HepG2 (cell line): ENCODE data around the gene ADAT3. TPM values are rescaled to one million over a fixed set of nuclear protein-coding genes. Genes with fewer than 3 reads are reported as not detected.

Experiments used
- CBFB ChIP-seq: sonication (generic); formaldehyde crosslinking; IDR thresholded peaks from 2 replicates; pipeline ENCODE4 v1.4.0; 2020; ENCODE audit warnings: missing genetic modification reagents
- FOSL2 ChIP-seq: sonication (generic); formaldehyde crosslinking; IDR thresholded peaks from 2 replicates; pipeline ENCODE4 v1.4.0; 2020; ENCODE audit warnings: missing genetic modification reagents
- ISX ChIP-seq: sonication (generic); formaldehyde crosslinking; conservative IDR thresholded peaks from 2 replicates; pipeline ENCODE4 v1.5.0; 2020; ENCODE audit warnings: missing genetic modification reagents
- KLF16 ChIP-seq, 2 experiments: sonication (generic) in 1 of 2; formaldehyde crosslinking in 1 of 2; IDR thresholded peaks; 2 replicates each; pipeline versions ENCODE4 v1.6.1 to v1.8.0; 2016 to 2023; ENCODE audit warnings: missing genetic modification reagents in 2 of 2, missing compliant biosample characterization in 1 of 2
- MAF1 ChIP-seq: sonication (generic); formaldehyde crosslinking; IDR thresholded peaks from 2 replicates; pipeline ENCODE4 v1.5.0; 2020; ENCODE audit warnings: missing genetic modification reagents, borderline replicate concordance
- MEIS1 ChIP-seq: sonication (generic); formaldehyde crosslinking; IDR thresholded peaks from 2 replicates; pipeline ENCODE4 v1.9.0; 2021; ENCODE audit warnings: mild to moderate bottlenecking, missing genetic modification reagents, moderate library complexity, borderline replicate concordance
- NKX3-1 ChIP-seq: sonication (generic); formaldehyde crosslinking; IDR thresholded peaks from 2 replicates; pipeline ENCODE4 v1.5.0; 2020; ENCODE audit warnings: missing genetic modification reagents
- POLR2AphosphoS5 ChIP-seq: IDR thresholded peaks from 2 replicates; pipeline ENCODE4 v1.6.1; 2012; ENCODE audit warnings: low read depth, low read length
- POLR2G ChIP-seq: fragments of 200-400 bp; formaldehyde crosslinking; IDR thresholded peaks from 2 replicates; pipeline ENCODE4 v1.6.1; 2018; ENCODE audit warnings: mild to moderate bottlenecking, low read depth, low read length, moderate library complexity
- ZBTB10 ChIP-seq: sonication (generic); formaldehyde crosslinking; IDR thresholded peaks from 2 replicates; pipeline ENCODE4 v1.4.0; 2020; ENCODE audit warnings: missing genetic modification reagents, borderline replicate concordance
- ZC3H13 ChIP-seq: sonication (generic); formaldehyde crosslinking; IDR thresholded peaks from 2 replicates; pipeline ENCODE4 v1.8.1; 2023; ENCODE audit warnings: mild to moderate bottlenecking, missing genetic modification reagents, moderate library complexity
- ZFY ChIP-seq: sonication (generic); formaldehyde crosslinking; IDR thresholded peaks from 2 replicates; pipeline ENCODE4 v1.4.0; 2020; ENCODE audit warnings: missing genetic modification reagents
- ZMYM4 ChIP-seq: sonication (generic); formaldehyde crosslinking; IDR thresholded peaks from 2 replicates; pipeline ENCODE4 v1.8.1; 2023; ENCODE audit warnings: mild to moderate bottlenecking, missing genetic modification reagents
- ZNF280B ChIP-seq: sonication (generic); formaldehyde crosslinking; IDR thresholded peaks from 2 replicates; pipeline ENCODE4 v1.5.0; 2020; ENCODE audit warnings: missing genetic modification reagents, mild to moderate bottlenecking, borderline replicate concordance
- ZSCAN20 ChIP-seq: sonication (generic); formaldehyde crosslinking; IDR thresholded peaks from 2 replicates; pipeline ENCODE4 v1.4.0; 2020; ENCODE audit warnings: missing genetic modification reagents, mild to moderate bottlenecking, borderline replicate concordance
- polyA plus RNA-seq, 8 experiments: library from polyadenylated mRNA; depleted of rRNA in 3 of 8; stranded (reverse) in 7 of 8; unstranded in 1 of 8; fragments of >200 nt; fragmentation: Illumina TruSeq in 4 of 8; extraction: Trizol in 4 of 8; gene quantifications; 2 replicates each; pipeline versions ENCODE4 v1.2.1 to v1.2.3, GENCODE V29; 2011 to 2016; ENCODE audit warnings: low read depth in 4 of 8, missing spikeins in 1 of 8, mixed read lengths in 1 of 8; ENCODE audit not compliant: insufficient read depth in 1 of 8
- total RNA-seq, 5 experiments: library from RNA; depleted of rRNA; stranded (reverse); fragments of >200 nt; fragmentation: Illumina TruSeq; extraction: Trizol; gene quantifications; 2 replicates each; pipeline ENCODE4 v1.2.3, GENCODE V29; 2016; ENCODE audit warnings: low read depth in 1 of 5
- TF ChIP-seq, protein P1 (sequence below), 2 experiments: sonication (generic) in 1 of 2; formaldehyde crosslinking in 1 of 2; IDR thresholded peaks; 2 replicates each; pipeline versions ENCODE4 v1.4.0 to v1.6.1; 2018 to 2020; ENCODE audit warnings: missing genetic modification reagents in 2 of 2, borderline replicate concordance in 1 of 2, low read depth in 1 of 2, mild to moderate bottlenecking in 1 of 2, missing biosample characterization in 1 of 2
- TF ChIP-seq, protein P2 (sequence below): sonication (generic); formaldehyde crosslinking; IDR thresholded peaks from 2 replicates; pipeline ENCODE4 v1.5.0; 2020; ENCODE audit warnings: mild to moderate bottlenecking, missing genetic modification reagents
- TF ChIP-seq, protein P3 (sequence below): IDR thresholded peaks from 2 replicates; pipeline ENCODE4 v1.6.1; 2012; ENCODE audit warnings: inconsistent platforms

ADAT3 gene
- total and polyA plus RNA-seq, 2 of the 13 experiments (the other 11 are each of a cell fraction or from before 2014, with no cell fraction given): 0.95 to 3.5 TPM

DNA sequence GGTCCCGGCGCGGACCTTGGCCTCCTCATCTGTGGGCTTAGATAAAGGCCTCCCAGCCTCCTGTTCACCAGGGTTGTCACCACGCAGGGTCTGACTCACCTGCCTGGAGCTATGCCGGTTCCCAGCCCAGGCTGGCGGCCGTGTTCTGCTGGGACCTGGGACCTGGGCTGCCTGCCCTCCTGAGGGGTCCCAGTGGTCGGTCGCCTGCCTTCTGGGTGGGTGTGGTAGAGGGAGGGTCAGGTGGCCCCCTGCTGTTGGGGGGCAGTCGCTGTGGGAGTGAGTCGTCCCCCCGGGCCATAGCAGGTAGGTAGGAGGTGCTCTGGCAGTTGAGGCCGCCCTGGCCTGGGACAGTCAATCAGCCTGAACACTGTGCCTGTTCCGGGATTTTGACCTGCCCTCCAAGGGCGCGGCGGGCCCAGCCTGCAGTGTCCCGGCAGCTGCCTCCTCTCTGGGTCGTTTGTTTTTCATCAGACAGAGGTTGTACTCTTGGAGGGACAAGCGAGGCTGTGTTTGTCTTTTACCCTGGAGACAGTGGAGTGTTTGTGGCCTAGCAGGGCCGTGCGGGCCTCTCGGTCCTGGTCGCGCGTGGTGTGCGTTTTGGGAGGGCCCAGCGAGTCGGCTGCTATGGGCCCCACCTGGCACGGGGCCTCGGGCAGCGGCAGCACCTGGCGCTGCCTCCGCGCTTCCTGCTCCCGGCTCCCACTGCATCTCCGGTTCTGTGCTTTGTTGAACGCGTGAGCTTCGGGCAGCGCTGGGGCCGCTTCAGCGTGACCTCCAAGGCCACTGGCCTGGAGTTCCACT is 2.6 kb downstream of the ADAT3 start (continued):
- TF ChIP-seq, protein P1, sequence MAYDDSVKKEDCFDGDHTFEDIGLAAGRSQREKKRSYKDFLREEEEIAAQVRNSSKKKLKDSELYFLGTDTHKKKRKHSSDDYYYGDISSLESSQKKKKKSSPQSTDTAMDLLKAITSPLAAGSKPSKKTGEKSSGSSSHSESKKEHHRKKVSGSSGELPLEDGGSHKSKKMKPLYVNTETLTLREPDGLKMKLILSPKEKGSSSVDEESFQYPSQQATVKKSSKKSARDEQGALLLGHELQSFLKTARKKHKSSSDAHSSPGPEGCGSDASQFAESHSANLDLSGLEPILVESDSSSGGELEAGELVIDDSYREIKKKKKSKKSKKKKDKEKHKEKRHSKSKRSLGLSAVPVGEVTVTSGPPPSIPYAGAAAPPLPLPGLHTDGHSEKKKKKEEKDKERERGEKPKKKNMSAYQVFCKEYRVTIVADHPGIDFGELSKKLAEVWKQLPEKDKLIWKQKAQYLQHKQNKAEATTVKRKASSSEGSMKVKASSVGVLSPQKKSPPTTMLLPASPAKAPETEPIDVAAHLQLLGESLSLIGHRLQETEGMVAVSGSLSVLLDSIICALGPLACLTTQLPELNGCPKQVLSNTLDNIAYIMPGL (CRISPR knock-in tag; IDR thresholded peaks at IDR 0.05; ENCODE audit: borderline replicate concordance in 1 of 2, low read depth in 1 of 2): peak in 1 of 2 experiments; percentile 63; a peak in 1 of 4 replicates
- TF ChIP-seq ZMYM4 (CRISPR knock-in tag): peak; percentile 50; the same call in 1 of the 2 replicates
- TF ChIP-seq, protein P2, sequence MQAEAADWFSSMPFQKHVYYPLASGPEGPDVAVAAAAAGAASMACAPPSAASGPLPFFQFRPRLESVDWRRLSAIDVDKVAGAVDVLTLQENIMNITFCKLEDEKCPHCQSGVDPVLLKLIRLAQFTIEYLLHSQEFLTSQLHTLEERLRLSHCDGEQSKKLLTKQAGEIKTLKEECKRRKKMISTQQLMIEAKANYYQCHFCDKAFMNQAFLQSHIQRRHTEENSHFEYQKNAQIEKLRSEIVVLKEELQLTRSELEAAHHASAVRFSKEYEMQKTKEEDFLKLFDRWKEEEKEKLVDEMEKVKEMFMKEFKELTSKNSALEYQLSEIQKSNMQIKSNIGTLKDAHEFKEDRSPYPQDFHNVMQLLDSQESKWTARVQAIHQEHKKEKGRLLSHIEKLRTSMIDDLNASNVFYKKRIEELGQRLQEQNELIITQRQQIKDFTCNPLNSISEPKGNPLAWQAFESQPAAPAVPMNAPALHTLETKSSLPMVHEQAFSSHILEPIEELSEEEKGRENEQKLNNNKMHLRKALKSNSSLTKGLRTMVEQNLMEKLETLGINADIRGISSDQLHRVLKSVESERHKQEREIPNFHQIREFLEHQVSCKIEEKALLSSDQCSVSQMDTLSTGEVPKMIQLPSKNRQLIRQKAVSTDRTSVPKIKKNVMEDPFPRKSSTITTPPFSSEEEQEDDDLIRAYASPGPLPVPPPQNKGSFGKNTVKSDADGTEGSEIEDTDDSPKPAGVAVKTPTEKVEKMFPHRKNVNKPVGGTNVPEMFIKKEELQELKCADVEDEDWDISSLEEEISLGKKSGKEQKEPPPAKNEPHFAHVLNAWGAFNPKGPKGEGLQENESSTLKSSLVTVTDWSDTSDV: peak; percentile 73; the same call in 1 of the 2 replicates
- peak; percentile 68; the same call in 1 of the 2 replicates for TF ChIP-seq ZC3H13 (CRISPR knock-in tag)
- no peak for TF ChIP-seq NKX3-1 (CRISPR knock-in tag)
- peak; percentile 50; the same call in 1 of the 2 replicates for TF ChIP-seq ZNF280B
- peak; percentile 26; the same call in 1 of the 2 replicates for TF ChIP-seq POLR2G
- TF ChIP-seq, protein P3, sequence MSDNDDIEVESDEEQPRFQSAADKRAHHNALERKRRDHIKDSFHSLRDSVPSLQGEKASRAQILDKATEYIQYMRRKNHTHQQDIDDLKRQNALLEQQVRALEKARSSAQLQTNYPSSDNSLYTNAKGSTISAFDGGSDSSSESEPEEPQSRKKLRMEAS: 0 out of 2 replicates have a peak, but pooled peaks have one; percentile 21
- peak; percentile 47; the same call in 1 of the 2 replicates for TF ChIP-seq CBFB (CRISPR knock-in tag)
- TF ChIP-seq MAF1 (CRISPR knock-in tag): peak; percentile 31; the same call in 1 of the 2 replicates
- TF ChIP-seq ZSCAN20 (CRISPR knock-in tag): 0 out of 2 replicates have a peak, but pooled peaks have one; percentile 44
- peak; percentile 76; the same call in 1 of the 2 replicates for TF ChIP-seq MEIS1
- peak; percentile 88 for TF ChIP-seq ZFY
- TF ChIP-seq KLF16 (CRISPR knock-in tag; IDR thresholded peaks at IDR 0.05): peak in 1 of 2 experiments; percentile 58; a peak in 1 of 4 replicates
- TF ChIP-seq POLR2AphosphoS5: peak; percentile 17; the same call in 1 of the 2 replicates
- TF ChIP-seq ZBTB10 (CRISPR knock-in tag): 0 out of 2 replicates have a peak, but pooled peaks have one; percentile 25
- TF ChIP-seq FOSL2 (CRISPR knock-in tag): peak; percentile 80
- TF ChIP-seq ISX (CRISPR knock-in tag): no peak
